IMR-90 (cell line): ENCODE measurements around the gene COCH. TPM values are rescaled to one million over a fixed set of nuclear protein-coding genes. Genes with fewer than 3 reads are reported as not detected.

Experiments
- ATAC-seq: fragments of 200-7000 bp; cut with Tn5 transposase; 2 replicates; pipeline ENCODE4 v1.9.1; 2020; ENCODE audit warnings: low read depth, mild to moderate bottlenecking, moderate library complexity
- BruUV-seq: library from RNA; stranded (reverse); fragments of 400-500 nt; replicated peaks from 2 replicates; lab custom pipeline; 2021; lab: Mats Ljungman, UMichigan
- CTCF ChIA-PET: fragments of 300-600 bp; formaldehyde crosslinking; extraction: SDS; loops from one replicate; lab custom pipeline; 2021; ENCODE audit warnings: antibody characterized with exemption; lab: Yijun Ruan, JAX
- POLR2A ChIA-PET: fragments of 300-600 bp; sonication (Branson Sonifier 250); formaldehyde crosslinking; loops from one replicate; lab custom pipeline; 2022; ENCODE audit warnings: antibody characterized with exemption; ENCODE audit not compliant: unreplicated experiment; lab: Charles Lee
- DNase-seq: peaks from one replicate; pipeline ENCODE4 v3.0.0; 2013
- H2AFZ ChIP-seq: replicated peaks from 2 replicates; pipeline ENCODE3; 2013; ENCODE audit warnings: low read length, mild to moderate bottlenecking; ENCODE audit not compliant: poor library complexity
- H2AK5ac ChIP-seq: 2 replicates; pipeline ENCODE4 v1.6.1; 2013; ENCODE audit warnings: low read depth, low read length, inconsistent platforms
- H2AK9ac ChIP-seq: replicated peaks from 2 replicates; pipeline ENCODE3; 2013; ENCODE audit warnings: mild to moderate bottlenecking, low read depth, low read length, moderate library complexity; ENCODE audit not compliant: poor library complexity
- H2BK120ac ChIP-seq: 2 replicates; pipeline ENCODE4 v1.6.1; 2013; ENCODE audit warnings: low read depth, low read length, inconsistent platforms
- H2BK15ac ChIP-seq: 3 replicates; pipeline ENCODE4 v1.6.1; 2013; ENCODE audit warnings: low read depth, low read length, inconsistent platforms
- H2BK20ac ChIP-seq: 2 replicates; pipeline ENCODE4 v1.6.1; 2013; ENCODE audit warnings: low read depth, mild to moderate bottlenecking, inconsistent platforms, low read length, moderate library complexity
- H2BK5ac ChIP-seq: 2 replicates; pipeline ENCODE4 v1.6.1; 2013; ENCODE audit warnings: mild to moderate bottlenecking, low read depth, low read length, inconsistent platforms; ENCODE audit not compliant: poor library complexity, severe bottlenecking
- H3K14ac ChIP-seq: replicated peaks from 2 replicates; pipeline ENCODE4 v1.6.1; 2013; ENCODE audit warnings: low read depth, low read length, inconsistent platforms
- H3K18ac ChIP-seq: 2 replicates; pipeline ENCODE4 v1.6.1; 2013; ENCODE audit warnings: low read depth, low read length, control low read depth
- H3K23ac ChIP-seq: 2 replicates; pipeline ENCODE4 v1.6.1; 2013; ENCODE audit warnings: low read depth, low read length, inconsistent platforms
- H3K27ac ChIP-seq: 2 replicates; pipeline ENCODE4 v1.5.1; 2013; ENCODE audit warnings: mild to moderate bottlenecking, control low read depth, low read length; ENCODE audit not compliant: insufficient read depth
- H3K27me3 ChIP-seq: 2 replicates; pipeline ENCODE4 v1.6.1; 2013; ENCODE audit warnings: low read length; ENCODE audit not compliant: control insufficient read depth, insufficient read depth
- H3K36me3 ChIP-seq: 2 replicates; pipeline ENCODE4 v1.6.1; 2013; ENCODE audit warnings: low read length, mixed read lengths; ENCODE audit not compliant: control insufficient read depth, insufficient read depth
- H3K4ac ChIP-seq: 2 replicates; pipeline ENCODE4 v1.6.1; 2013; ENCODE audit warnings: low read depth, low read length, inconsistent platforms
- H3K4me1 ChIP-seq: 2 replicates; pipeline ENCODE4 v1.6.1; 2013; ENCODE audit warnings: low read length, mixed read lengths; ENCODE audit not compliant: control insufficient read depth, insufficient read depth
- H3K4me2 ChIP-seq: 2 replicates; pipeline ENCODE4 v1.6.1; 2013; ENCODE audit warnings: low read depth, mild to moderate bottlenecking, control low read depth, low read length, moderate library complexity
- H3K4me3 ChIP-seq: 2 replicates; pipeline ENCODE4 v1.5.1; 2013; ENCODE audit warnings: low read depth, mild to moderate bottlenecking, control low read depth, low read length, moderate library complexity; ENCODE audit not compliant: insufficient read depth
- H3K56ac ChIP-seq: 2 replicates; pipeline ENCODE4 v1.6.1; 2013; ENCODE audit warnings: low read length, inconsistent platforms; ENCODE audit not compliant: insufficient read depth; ENCODE audit errors: extremely low read depth
- H3K79me1 ChIP-seq, 2 experiments: 2 replicates each; pipeline ENCODE4 v1.6.1; 2013; ENCODE audit warnings: low read length in 2 of 2, inconsistent platforms in 1 of 2, low read depth in 1 of 2
- H3K9ac ChIP-seq: 2 replicates; pipeline ENCODE4 v1.6.1; 2013; ENCODE audit warnings: low read depth, low read length, control low read depth
- H3K9me1 ChIP-seq: 2 replicates; pipeline ENCODE4 v1.6.1; 2013; ENCODE audit warnings: low read length, inconsistent platforms; ENCODE audit not compliant: insufficient read depth
- H3K9me3 ChIP-seq: 2 replicates; pipeline ENCODE4 v1.6.1; 2013; ENCODE audit warnings: low read length; ENCODE audit not compliant: control insufficient read depth, insufficient read depth
- H4K20me1 ChIP-seq: 2 replicates; pipeline ENCODE4 v1.6.1; 2013; ENCODE audit warnings: low read length, inconsistent platforms; ENCODE audit not compliant: insufficient read depth
- H4K5ac ChIP-seq: 2 replicates; pipeline ENCODE4 v1.6.1; 2013; ENCODE audit warnings: mild to moderate bottlenecking, low read depth, low read length, control low read depth
- H4K8ac ChIP-seq, 2 experiments: 2 replicates each; pipeline ENCODE4 v1.6.1; 2013; ENCODE audit warnings: low read depth in 2 of 2, low read length in 2 of 2, control low read depth in 1 of 2, inconsistent platforms in 1 of 2
- H4K91ac ChIP-seq: 2 replicates; pipeline ENCODE4 v1.6.1; 2013; ENCODE audit warnings: low read depth, low read length, inconsistent platforms; ENCODE audit not compliant: insufficient read depth
- CEBPB ChIP-seq: IDR thresholded peaks from 2 replicates; pipeline ENCODE4 v1.6.1; 2012; ENCODE audit warnings: low read depth, low read length, improper control_type of control experiment
- CHD1 ChIP-seq: IDR thresholded peaks from 2 replicates; pipeline ENCODE4 v1.6.1; 2012; ENCODE audit warnings: low read depth, low read length, improper control_type of control experiment
- WGBS, 2 experiments: methylation state at CpG; one replicate each; pipeline versions ENCODE4 v1.1.5 to v1.1.7; 2013; ENCODE audit warnings: missing lambda C conversion rate in 2 of 2; ENCODE audit not compliant: insufficient read length in 1 of 2; ENCODE audit errors: extremely low coverage in 2 of 2; 5-methylcytosine and 5-hydroxymethylcytosine counted together
- dilution Hi-C: fragments of 300-500 bp; cut with HindIII; formaldehyde crosslinking; loops from one replicate; pipeline ENCODE4 v1.14.3; 2018; ENCODE audit warnings: low sequenced_read_pairs; ENCODE audit not compliant: unreplicated experiment
- in situ Hi-C: fragments of 300-500 bp; cut with MboI; formaldehyde crosslinking; loops from 3 replicates; pipeline ENCODE4 v1.14.3; 2019; ENCODE audit warnings: low sequenced_read_pairs, inconsistent platforms, mixed read lengths
- intact Hi-C: fragments of 100-400 bp; cut with micrococcal nuclease; formaldehyde crosslinking; loops from 2 replicates; pipeline ENCODE4 v1.10.0; 2022
- polyA plus RNA-seq, 3 experiments: library from polyadenylated mRNA; depleted of rRNA; stranded (reverse); fragments of >200 nt; gene quantifications; 2 replicates each; pipeline ENCODE4 v1.2.3, GENCODE V29; 2012; ENCODE audit warnings: low replicate concordance in 1 of 3
- total RNA-seq: library from RNA; depleted of rRNA; stranded (reverse); fragments of >200 nt; gene quantifications from 2 replicates; pipeline ENCODE4 v1.2.3, GENCODE V29; 2012

Gene COCH
- total and polyA plus RNA-seq, 2 of the 4 experiments (the other 2 are of a cell fraction), result 0.17 to 0.18 TPM

GRCh38 chr14:30876692-30877091, 2.3 kb downstream of the COCH start:
- H2BK120ac ChIP-seq, result no peak overlapping the region
- ChIA-PET POLR2A (no interaction called here), CTCF (no interaction called here)
- no peak overlapping the region for H2AK9ac ChIP-seq
- TF ChIP-seq CHD1 (no peak), CEBPB (0 out of 2 replicates have a peak, but pooled peaks have one; percentile 28)
- no peak overlapping the region for H3K9ac ChIP-seq
- H3K4me1 ChIP-seq, result peaks cover 1% of the 10 kb centered on the region; the same call in 1 of the 2 replicates
- no peak overlapping the region for H2BK5ac ChIP-seq
- H3K18ac ChIP-seq, result no peak overlapping the region
- in situ Hi-C loops (no loop called here), intact Hi-C loops (no loop called here), dilution Hi-C loops (no loop called here)
- no peak overlapping the region for H4K5ac ChIP-seq
- H2BK15ac ChIP-seq, result no peak overlapping the region
- H3K4me3 ChIP-seq, result no peak overlapping the region
- no peak overlapping the region for H4K91ac ChIP-seq
- no peak overlapping the region for H2AFZ ChIP-seq
- no peaks in the 10 kb centered on the region for H3K79me1 ChIP-seq
- no peak overlapping the region for H3K4ac ChIP-seq
- no peak overlapping the region for H2BK20ac ChIP-seq
- no peak overlapping the region for H3K4me2 ChIP-seq
- no peak overlapping the region for H3K56ac ChIP-seq
- no peak overlapping the region for H3K23ac ChIP-seq
- WGBS, 2 experiments, result no CpG with 5 or more reads among the region's 4 CpGs
- no peaks in the 10 kb centered on the region for H3K9me3 ChIP-seq
- no peaks in the 10 kb centered on the region for H3K9me1 ChIP-seq
- DNase-seq (no peak), ATAC-seq (no peak)
- H4K20me1 ChIP-seq, result no peaks in the 10 kb centered on the region
- H3K27ac ChIP-seq, result no peak overlapping the region
- peaks cover 55% of the 10 kb centered on the region for H3K27me3 ChIP-seq
- H4K8ac ChIP-seq, result no peak overlapping the region
- H3K36me3 ChIP-seq, result no peaks in the 10 kb centered on the region
- H3K14ac ChIP-seq, result no peak overlapping the region
- H2AK5ac ChIP-seq, result no peak overlapping the region
- BruUV-seq, result no TSS peak
